ENCODE measurements around the gene CYREN. TPM values are rescaled to one million over a fixed set of nuclear protein-coding genes. Genes with fewer than 3 reads are reported as not detected.
A peak's percentile ranks its signal among the peaks of the same experiment; 100 is the strongest.

CYREN gene
- total RNA-seq, 1 donor from 2014 or later: 39.6 TPM

DNA sequence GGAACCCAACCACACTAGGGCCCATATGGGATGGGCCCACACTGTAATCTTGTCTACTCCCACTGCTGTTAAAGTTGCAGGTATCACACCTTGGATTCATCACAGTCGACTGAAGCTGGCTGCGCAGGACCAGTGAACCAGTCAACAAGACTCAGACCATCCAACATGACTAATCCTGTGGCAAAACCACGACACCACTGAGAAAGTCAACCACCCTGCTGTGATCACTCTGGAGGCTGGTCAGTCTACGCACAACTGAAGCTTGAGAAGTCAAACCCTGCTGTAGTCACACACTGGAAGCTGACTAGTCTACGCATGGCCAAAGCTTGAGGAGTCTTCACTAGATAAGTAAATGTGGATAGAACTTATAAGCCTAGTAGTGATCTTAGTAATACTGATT, 9.6 kb upstream of the CYREN start:
- no peaks in the 10 kb centered on the region for H3K4me1 ChIP-seq
- DNase-seq (no peak), ATAC-seq (no peak)
- H3K27me3 ChIP-seq (ENCODE audit: low read depth): no peaks in the 10 kb centered on the region
- no peak overlapping the region for H3K27ac ChIP-seq
- intact Hi-C loops (cut with DNase I): no loop called here
- H3K36me3 ChIP-seq: peaks cover 40% of the 10 kb centered on the region
- TF ChIP-seq, protein P1, sequence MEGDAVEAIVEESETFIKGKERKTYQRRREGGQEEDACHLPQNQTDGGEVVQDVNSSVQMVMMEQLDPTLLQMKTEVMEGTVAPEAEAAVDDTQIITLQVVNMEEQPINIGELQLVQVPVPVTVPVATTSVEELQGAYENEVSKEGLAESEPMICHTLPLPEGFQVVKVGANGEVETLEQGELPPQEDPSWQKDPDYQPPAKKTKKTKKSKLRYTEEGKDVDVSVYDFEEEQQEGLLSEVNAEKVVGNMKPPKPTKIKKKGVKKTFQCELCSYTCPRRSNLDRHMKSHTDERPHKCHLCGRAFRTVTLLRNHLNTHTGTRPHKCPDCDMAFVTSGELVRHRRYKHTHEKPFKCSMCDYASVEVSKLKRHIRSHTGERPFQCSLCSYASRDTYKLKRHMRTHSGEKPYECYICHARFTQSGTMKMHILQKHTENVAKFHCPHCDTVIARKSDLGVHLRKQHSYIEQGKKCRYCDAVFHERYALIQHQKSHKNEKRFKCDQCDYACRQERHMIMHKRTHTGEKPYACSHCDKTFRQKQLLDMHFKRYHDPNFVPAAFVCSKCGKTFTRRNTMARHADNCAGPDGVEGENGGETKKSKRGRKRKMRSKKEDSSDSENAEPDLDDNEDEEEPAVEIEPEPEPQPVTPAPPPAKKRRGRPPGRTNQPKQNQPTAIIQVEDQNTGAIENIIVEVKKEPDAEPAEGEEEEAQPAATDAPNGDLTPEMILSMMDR (IDR thresholded peaks at IDR 0.05): no peak
- peaks cover 32% of the 10 kb centered on the region for H3K9me3 ChIP-seq
- H3K4me3 ChIP-seq: no peak overlapping the region

DNA sequence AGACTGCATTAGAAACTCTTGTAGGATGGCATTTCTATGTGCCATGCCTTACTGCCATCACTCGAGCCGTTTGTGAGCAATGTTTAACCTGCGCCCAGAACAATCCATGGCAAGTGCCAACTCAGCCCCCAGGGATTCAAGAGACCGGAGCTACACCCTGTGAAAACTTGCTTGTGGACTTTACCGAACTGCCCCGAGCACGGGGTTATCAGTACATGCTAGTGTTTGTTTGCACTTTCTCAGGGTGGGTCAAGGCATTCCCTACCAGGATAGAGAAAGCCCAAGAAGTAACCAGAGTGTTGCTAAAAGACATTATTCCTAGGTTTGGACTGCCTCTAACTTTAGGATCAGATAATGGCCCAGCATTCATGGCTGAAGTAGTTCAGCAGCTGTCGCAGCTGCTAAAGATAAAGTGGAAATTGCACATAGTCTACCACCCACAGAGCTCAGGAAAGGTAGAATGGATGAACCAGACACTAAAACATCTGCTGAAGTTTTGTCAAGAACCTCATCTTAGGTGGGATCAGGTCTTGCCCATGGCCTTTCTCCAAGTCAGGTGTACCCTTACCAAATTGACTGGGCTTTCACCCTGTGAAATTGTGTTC, 8.9 kb upstream of the CYREN start:
- DNase-seq (no peak), ATAC-seq (peak; percentile 60 to 63)
- Histone ChIP-seq H3K4me1 (no peaks in the 10 kb centered on the region), H3K36me3 (peaks cover 33% of the 10 kb centered on the region), H3K4me3 (no peak overlapping the region), H3K27ac (no peak overlapping the region), H3K9me3 (peaks cover 32% of the 10 kb centered on the region), H3K27me3 (ENCODE audit: low read depth) (no peaks in the 10 kb centered on the region)
- intact Hi-C loops (cut with DNase I): no loop called here
- TF ChIP-seq, protein P1 (IDR thresholded peaks at IDR 0.05): no peak

DNA sequence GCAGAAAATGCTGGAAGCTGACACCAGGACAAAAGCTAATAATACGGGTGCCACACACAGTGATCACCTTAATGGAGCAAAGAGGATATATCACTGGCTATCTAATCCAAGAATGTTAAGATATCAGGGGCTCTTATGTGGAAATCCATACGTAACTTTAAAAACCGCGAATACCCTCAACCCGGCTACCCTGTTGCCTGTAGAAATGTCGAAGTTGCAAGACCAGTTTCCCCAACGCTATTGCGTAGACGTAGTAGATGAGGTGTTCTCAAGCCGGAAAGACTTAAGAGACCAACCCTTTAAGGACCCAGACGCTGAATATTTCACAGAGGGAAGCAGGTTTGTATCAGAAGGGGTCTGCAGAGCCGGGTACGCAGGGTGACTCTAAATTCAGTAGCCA, 7.9 kb upstream of the CYREN start:
- intact Hi-C loops (cut with DNase I): no loop called here
- H3K27me3 ChIP-seq (ENCODE audit: low read depth): no peaks in the 10 kb centered on the region
- H3K27ac ChIP-seq: peak overlapping the region; percentile 28
- no peak overlapping the region for H3K4me3 ChIP-seq
- peaks cover 32% of the 10 kb centered on the region for H3K9me3 ChIP-seq
- peak; percentile 75 to 87 for ATAC-seq
- H3K4me1 ChIP-seq: no peaks in the 10 kb centered on the region
- TF ChIP-seq, protein P1 (IDR thresholded peaks at IDR 0.05): no peak
- no peak for DNase-seq
- H3K36me3 ChIP-seq: peaks cover 23% of the 10 kb centered on the region

DNA sequence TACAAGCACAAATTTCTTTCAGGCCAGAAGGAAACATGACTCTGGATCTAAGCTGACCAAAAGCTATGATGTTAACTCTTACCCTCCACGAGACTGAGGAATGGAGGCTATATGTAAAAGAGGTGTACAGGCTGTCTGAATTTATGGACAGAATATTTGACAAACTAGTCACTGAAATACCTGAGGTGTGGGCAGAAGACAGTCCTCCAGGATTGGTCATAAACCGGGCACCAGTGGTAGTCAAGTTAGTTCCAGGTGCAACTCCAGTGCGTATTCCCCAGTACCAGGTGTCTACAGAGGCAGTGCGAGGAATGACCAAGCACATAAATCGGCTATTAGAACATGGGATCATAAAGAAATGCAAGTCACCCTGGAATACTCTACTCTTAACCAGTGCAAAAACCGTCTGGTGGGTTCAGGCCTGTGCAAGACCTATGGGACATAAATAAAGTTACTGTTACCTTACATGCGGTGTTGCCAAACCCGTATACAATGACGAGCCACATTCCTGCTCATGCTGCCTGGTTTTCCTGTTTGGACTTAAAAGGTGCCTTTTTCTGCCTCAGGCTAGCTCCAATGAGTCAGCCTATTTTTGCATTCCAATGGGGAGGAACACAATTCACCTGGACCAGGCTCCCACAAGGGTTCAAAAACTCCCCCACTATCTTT, 6.7 kb upstream of the CYREN start:
- TF ChIP-seq, protein P1 (IDR thresholded peaks at IDR 0.05): no peak
- Histone ChIP-seq H3K9me3 (peaks cover 28% of the 10 kb centered on the region), H3K27me3 (ENCODE audit: low read depth) (no peaks in the 10 kb centered on the region), H3K4me1 (no peaks in the 10 kb centered on the region), H3K36me3 (peaks cover 15% of the 10 kb centered on the region), H3K27ac (no peak overlapping the region), H3K4me3 (no peak overlapping the region)
- intact Hi-C loops (cut with DNase I): no loop called here
- ATAC-seq (peak in 1 of 2 donors; percentile 26), DNase-seq (no peak)

DNA sequence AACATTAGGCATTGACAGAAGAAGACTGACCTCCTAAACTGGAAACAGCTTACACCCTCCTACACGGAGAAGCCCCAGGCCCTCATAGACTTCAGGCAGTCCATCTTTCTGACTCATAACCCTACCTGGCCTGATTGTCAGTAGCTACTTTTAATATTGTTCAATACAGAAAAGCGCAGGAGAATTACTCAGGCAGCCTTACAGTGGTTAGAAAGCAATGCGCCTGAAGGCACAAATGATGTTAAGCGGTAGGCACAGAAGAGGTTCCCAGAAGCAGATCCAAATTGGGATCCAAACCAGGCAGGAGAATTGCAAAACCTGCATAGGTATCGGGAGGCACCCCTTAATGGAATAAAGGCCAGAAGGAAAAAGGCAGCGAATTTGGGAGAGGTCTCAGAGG, 5.4 kb upstream of the CYREN start:
- intact Hi-C loops (cut with DNase I): no loop called here
- Histone ChIP-seq H3K4me1 (peaks cover 5% of the 10 kb centered on the region), H3K9me3 (peaks cover 16% of the 10 kb centered on the region), H3K27ac (no peak overlapping the region), H3K36me3 (peaks cover 10% of the 10 kb centered on the region), H3K4me3 (no peak overlapping the region), H3K27me3 (ENCODE audit: low read depth) (no peaks in the 10 kb centered on the region)
- TF ChIP-seq, protein P1 (IDR thresholded peaks at IDR 0.05): no peak
- no peak for ATAC-seq
- no peak for DNase-seq

All from lower lobe of right lung (tissue), 2 donors.